Choroid plexus epithelial cell (primary cell): ENCODE measurements around the gene OR1F1.

ENCODE experiments used
- DNase-seq: peaks from one replicate; pipeline ENCODE4 v3.0.0-alpha.2; 2010; ENCODE audit warnings: low read depth
- H3K4me3 ChIP-seq: 2 replicates; pipeline ENCODE4 v1.5.1; 2011; ENCODE audit warnings: low read depth, mild to moderate bottlenecking, control low read depth, low read length, moderate library complexity
- CTCF ChIP-seq: conservative IDR thresholded peaks from 2 replicates; pipeline ENCODE4 v1.5.1; 2011; ENCODE audit warnings: low read depth, mild to moderate bottlenecking, control low read depth, inconsistent platforms, low read length, moderate library complexity

OR1F1 gene

GRCh38 chr16:3152277-3152990 is 35.6 kb upstream of the OR1F1 start:
- DNase-seq: peak; percentile 91
- TF ChIP-seq CTCF: peak; percentile 48
- H3K4me3 ChIP-seq: peak overlapping the region; percentile 56

- no peak for TF ChIP-seq CTCF
- no peak overlapping the region for H3K4me3 ChIP-seq
- no peak for DNase-seq
Observed at GRCh38 chr16:3152991-3153368, 35.0 kb upstream of the OR1F1 start.

GRCh38 chr16:3155181-3155580 is 32.8 kb upstream of the OR1F1 start:
- no peak for TF ChIP-seq CTCF
- DNase-seq: no peak

GRCh38 chr16:3155972-3156371 is 32.0 kb upstream of the OR1F1 start:
- H3K4me3 ChIP-seq: no peak overlapping the region
- no peak for TF ChIP-seq CTCF
- DNase-seq: no peak

More at GRCh38 chr16:3155181-3155580, 32.8 kb upstream of the OR1F1 start:
- H3K4me3 ChIP-seq: no peak overlapping the region

- DNase-seq: peak; percentile 94
- peak overlapping the region; percentile 76 for H3K4me3 ChIP-seq
- no peak for TF ChIP-seq CTCF
Observed at GRCh38 chr16:3157229-3158025, 30.6 kb upstream of the OR1F1 start.

- TF ChIP-seq CTCF: no peak
- peak overlapping the region; percentile 76 for H3K4me3 ChIP-seq
- peak; percentile 28 for DNase-seq
Observed at GRCh38 chr16:3158026-3158509, 29.9 kb upstream of the OR1F1 start.
